HEK293 (cell line): ENCODE measurements around the gene LRRC15.

ENCODE experiments used
- CTCF ChIA-PET: fragments of 350-600 bp; formaldehyde crosslinking; extraction: SDS; loops from one replicate; lab custom pipeline; 2021; ENCODE audit warnings: antibody characterized with exemption; lab: Yijun Ruan, JAX
- POLR2A ChIA-PET: fragments of 300-600 bp; formaldehyde crosslinking; extraction: SDS; loops from one replicate; lab custom pipeline; 2020; ENCODE audit warnings: antibody characterized with exemption, inconsistent platforms; lab: Yijun Ruan, JAX
- H3K27ac ChIP-seq: fragments of 200-500 bp; sonication (Bioruptor generic); 2 replicates; pipeline ENCODE4 v1.5.1; 2014; ENCODE audit warnings: low read depth, low read length, control low read depth, inconsistent platforms; ENCODE audit errors: extremely low read depth
- H3K36me3 ChIP-seq, 2 experiments: fragments of 200-500 bp in 1 of 2; sonication (Bioruptor generic) in 1 of 2; 1 replicate in 1 of 2; 2 replicates in 1 of 2; pipeline ENCODE4 v1.5.1; 2014 to 2017; ENCODE audit warnings: inconsistent platforms in 2 of 2, low read length in 2 of 2; ENCODE audit not compliant: control insufficient read depth in 2 of 2, insufficient read depth in 1 of 2
- H3K4me1 ChIP-seq: fragments of 200-500 bp; sonication (Bioruptor generic); 2 replicates; pipeline ENCODE4 v1.5.1; 2014; ENCODE audit warnings: mild to moderate bottlenecking, low read length, inconsistent platforms; ENCODE audit not compliant: control insufficient read depth, insufficient read depth
- H3K4me3 ChIP-seq: 2 replicates; pipeline ENCODE4 v1.5.1; 2011; ENCODE audit warnings: low read depth, mild to moderate bottlenecking, control low read depth, low read length, moderate library complexity
- H3K9me3 ChIP-seq: fragments of 200-500 bp; sonication (Bioruptor generic); 2 replicates; pipeline ENCODE4 v1.5.1; 2014; ENCODE audit warnings: low read depth, low read length, inconsistent platforms; ENCODE audit not compliant: control insufficient read depth, insufficient read depth
- FEZF1 ChIP-seq: fragments of 450-650 bp; formaldehyde crosslinking; IDR thresholded peaks from 2 replicates; pipeline ENCODE4 v1.5.1; 2016; ENCODE audit warnings: missing biosample characterization, missing genetic modification characterization
- GLIS1 ChIP-seq: fragments of 450-650 bp; formaldehyde crosslinking; IDR thresholded peaks from 2 replicates; pipeline ENCODE4 v1.5.1; 2016; ENCODE audit warnings: missing biosample characterization, missing genetic modification characterization
- KLF1 ChIP-seq: fragments of 450-650 bp; formaldehyde crosslinking; IDR thresholded peaks from 2 replicates; pipeline ENCODE4 v1.5.1; 2016; ENCODE audit warnings: missing biosample characterization, missing genetic modification characterization
- KLF10 ChIP-seq: fragments of 450-650 bp; IDR thresholded peaks from 2 replicates; pipeline ENCODE4 v1.5.1; 2018; ENCODE audit warnings: missing biosample characterization, mild to moderate bottlenecking, missing genetic modification characterization
- KLF16 ChIP-seq: fragments of 450-650 bp; formaldehyde crosslinking; IDR thresholded peaks from 2 replicates; pipeline ENCODE4 v1.5.1; 2017; ENCODE audit warnings: missing biosample characterization, missing genetic modification characterization
- OSR2 ChIP-seq: fragments of 450-650 bp; formaldehyde crosslinking; IDR thresholded peaks from 2 replicates; pipeline ENCODE4 v1.5.1; 2016; ENCODE audit warnings: missing biosample characterization, missing genetic modification characterization
- SALL2 ChIP-seq: fragments of 450-650 bp; formaldehyde crosslinking; IDR thresholded peaks from 2 replicates; pipeline ENCODE4 v1.5.0; 2017; ENCODE audit warnings: missing biosample characterization, mild to moderate bottlenecking, missing genetic modification characterization, borderline replicate concordance
- TRIM28 ChIP-seq: IDR thresholded peaks from 2 replicates; pipeline ENCODE4 v1.6.1; 2011; ENCODE audit warnings: low read length, control low read depth, borderline replicate concordance
- WT1 ChIP-seq: fragments of 450-650 bp; formaldehyde crosslinking; IDR thresholded peaks from 2 replicates; pipeline ENCODE4 v1.5.1; 2016; ENCODE audit warnings: missing biosample characterization, missing genetic modification characterization
- ZFP69B ChIP-seq: fragments of 450-650 bp; formaldehyde crosslinking; IDR thresholded peaks from 2 replicates; pipeline ENCODE4 v1.5.1; 2016; ENCODE audit warnings: missing biosample characterization, missing genetic modification characterization
- ZNF19 ChIP-seq: fragments of 450-650 bp; formaldehyde crosslinking; IDR thresholded peaks from 2 replicates; pipeline ENCODE4; 2016; ENCODE audit warnings: missing biosample characterization, missing genetic modification characterization, low read depth
- ZNF518A ChIP-seq: fragments of 450-650 bp; formaldehyde crosslinking; conservative IDR thresholded peaks from 2 replicates; pipeline ENCODE4 v1.5.1; 2016; ENCODE audit warnings: low read depth, missing biosample characterization, missing genetic modification characterization
- ZNF660 ChIP-seq: fragments of 450-650 bp; IDR thresholded peaks from 2 replicates; pipeline ENCODE4 v1.5.1; 2018; ENCODE audit warnings: missing biosample characterization, mild to moderate bottlenecking, missing genetic modification characterization
- ZNF776 ChIP-seq: fragments of 450-650 bp; formaldehyde crosslinking; IDR thresholded peaks from 2 replicates; pipeline ENCODE4 v1.5.0; 2017; ENCODE audit warnings: missing biosample characterization, missing genetic modification characterization, borderline replicate concordance
- ZNF777 ChIP-seq: fragments of 450-650 bp; formaldehyde crosslinking; IDR thresholded peaks from 2 replicates; pipeline ENCODE4 v1.5.1; 2017; ENCODE audit warnings: missing biosample characterization, missing genetic modification characterization, borderline replicate concordance
- ZNF837 ChIP-seq: fragments of 450-650 bp; formaldehyde crosslinking; IDR thresholded peaks from 2 replicates; pipeline ENCODE4 v1.5.1; 2016; ENCODE audit warnings: missing biosample characterization, missing genetic modification characterization
- TF ChIP-seq, protein P1 (sequence below): fragments of 450-650 bp; formaldehyde crosslinking; IDR thresholded peaks from 2 replicates; pipeline ENCODE4 v1.5.1; 2016; ENCODE audit warnings: missing biosample characterization, missing genetic modification characterization
- TF ChIP-seq, protein P2 (sequence below): fragments of 450-650 bp; formaldehyde crosslinking; IDR thresholded peaks from 2 replicates; pipeline ENCODE4 v1.5.1; 2017; ENCODE audit warnings: missing biosample characterization, missing genetic modification characterization

The LRRC15 gene

GRCh38 chr3:194312743-194313281 is 56.7 kb downstream of the LRRC15 start (continued):
- TF ChIP-seq, protein P1, sequence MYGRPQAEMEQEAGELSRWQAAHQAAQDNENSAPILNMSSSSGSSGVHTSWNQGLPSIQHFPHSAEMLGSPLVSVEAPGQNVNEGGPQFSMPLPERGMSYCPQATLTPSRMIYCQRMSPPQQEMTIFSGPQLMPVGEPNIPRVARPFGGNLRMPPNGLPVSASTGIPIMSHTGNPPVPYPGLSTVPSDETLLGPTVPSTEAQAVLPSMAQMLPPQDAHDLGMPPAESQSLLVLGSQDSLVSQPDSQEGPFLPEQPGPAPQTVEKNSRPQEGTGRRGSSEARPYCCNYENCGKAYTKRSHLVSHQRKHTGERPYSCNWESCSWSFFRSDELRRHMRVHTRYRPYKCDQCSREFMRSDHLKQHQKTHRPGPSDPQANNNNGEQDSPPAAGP (tag by site-specific recombination): peak; percentile 97
- TF ChIP-seq FEZF1 (tag by site-specific recombination) (peak; percentile 88), OSR2 (peak; percentile 49; the same call in 1 of the 2 replicates), KLF10 (tag by site-specific recombination) (no peak), ZNF19 (tag by site-specific recombination) (no peak), ZNF776 (tag by site-specific recombination) (no peak), WT1 (tag by site-specific recombination) (peak; percentile 96), KLF16 (tag by site-specific recombination) (no peak), ZNF518A (tag by site-specific recombination) (no peak), GLIS1 (tag by site-specific recombination) (peak; percentile 78; the same call in 1 of the 2 replicates), SALL2 (tag by site-specific recombination) (no peak), ZNF837 (tag by site-specific recombination) (no peak), ZNF660 (tag by site-specific recombination) (0 out of 2 replicates have a peak, but pooled peaks have one; percentile 40), ZFP69B (tag by site-specific recombination) (0 out of 2 replicates have a peak, but pooled peaks have one; percentile 12), KLF1 (tag by site-specific recombination) (no peak)
- TF ChIP-seq, protein P2, sequence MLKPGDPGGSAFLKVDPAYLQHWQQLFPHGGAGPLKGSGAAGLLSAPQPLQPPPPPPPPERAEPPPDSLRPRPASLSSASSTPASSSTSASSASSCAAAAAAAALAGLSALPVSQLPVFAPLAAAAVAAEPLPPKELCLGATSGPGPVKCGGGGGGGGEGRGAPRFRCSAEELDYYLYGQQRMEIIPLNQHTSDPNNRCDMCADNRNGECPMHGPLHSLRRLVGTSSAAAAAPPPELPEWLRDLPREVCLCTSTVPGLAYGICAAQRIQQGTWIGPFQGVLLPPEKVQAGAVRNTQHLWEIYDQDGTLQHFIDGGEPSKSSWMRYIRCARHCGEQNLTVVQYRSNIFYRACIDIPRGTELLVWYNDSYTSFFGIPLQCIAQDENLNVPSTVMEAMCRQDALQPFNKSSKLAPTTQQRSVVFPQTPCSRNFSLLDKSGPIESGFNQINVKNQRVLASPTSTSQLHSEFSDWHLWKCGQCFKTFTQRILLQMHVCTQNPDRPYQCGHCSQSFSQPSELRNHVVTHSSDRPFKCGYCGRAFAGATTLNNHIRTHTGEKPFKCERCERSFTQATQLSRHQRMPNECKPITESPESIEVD (tag by site-specific recombination): peak; percentile 10; the same call in 1 of the 2 replicates

- CTCF ChIA-PET: no interaction called here
- no peak overlapping the region for H3K4me3 ChIP-seq
- TF ChIP-seq ZNF777 (tag by site-specific recombination) (no peak), TRIM28 (0 out of 2 replicates have a peak, but pooled peaks have one; percentile 45)
- POLR2A ChIA-PET: interaction anchor here (6.0 kb wide), 1 partner anchor 174 kb away, joined by 145 read pairs; the partner anchor contains the start of gene HES1
- peak overlapping the region; percentile 44; the same call in 1 of the 2 replicates for H3K27ac ChIP-seq
- no peaks in the 10 kb centered on the region for H3K36me3 ChIP-seq
- peaks cover 3% of the 10 kb centered on the region for H3K4me1 ChIP-seq
- H3K9me3 ChIP-seq: no peaks in the 10 kb centered on the region
Measured at GRCh38 chr3:194312186-194312742, 57.3 kb downstream of the LRRC15 start.
